Adrenal gland (tissue), 5 donors: ENCODE measurements around the gene C1QTNF12.

Source experiments
- POLR2A ChIP-seq, 2 donors: fragments of 450-650 bp; IDR thresholded peaks; one replicate each; pipeline ENCODE4 v1.6.1; 2017; ENCODE audit warnings: antibody characterized with exemption in 2 of 2, mild to moderate bottlenecking in 2 of 2, moderate library complexity in 1 of 2
- TF ChIP-seq, protein P1 (sequence below), 6 experiments: fragments of 450-650 bp in 4 of 6; fragments of 200-600 bp in 2 of 6; sonication (generic) in 1 of 6; IDR thresholded peaks; 1 replicate in 5 of 6; 2 replicates in 1 of 6; pipeline versions ENCODE4 v1.5.1 to v1.8.0; 2016 to 2021; ENCODE audit warnings: antibody characterized with exemption in 6 of 6, mild to moderate bottlenecking in 2 of 6, moderate library complexity in 1 of 6
- donor health status: DM: no; HTN: no; CAD: no.

DNA sequence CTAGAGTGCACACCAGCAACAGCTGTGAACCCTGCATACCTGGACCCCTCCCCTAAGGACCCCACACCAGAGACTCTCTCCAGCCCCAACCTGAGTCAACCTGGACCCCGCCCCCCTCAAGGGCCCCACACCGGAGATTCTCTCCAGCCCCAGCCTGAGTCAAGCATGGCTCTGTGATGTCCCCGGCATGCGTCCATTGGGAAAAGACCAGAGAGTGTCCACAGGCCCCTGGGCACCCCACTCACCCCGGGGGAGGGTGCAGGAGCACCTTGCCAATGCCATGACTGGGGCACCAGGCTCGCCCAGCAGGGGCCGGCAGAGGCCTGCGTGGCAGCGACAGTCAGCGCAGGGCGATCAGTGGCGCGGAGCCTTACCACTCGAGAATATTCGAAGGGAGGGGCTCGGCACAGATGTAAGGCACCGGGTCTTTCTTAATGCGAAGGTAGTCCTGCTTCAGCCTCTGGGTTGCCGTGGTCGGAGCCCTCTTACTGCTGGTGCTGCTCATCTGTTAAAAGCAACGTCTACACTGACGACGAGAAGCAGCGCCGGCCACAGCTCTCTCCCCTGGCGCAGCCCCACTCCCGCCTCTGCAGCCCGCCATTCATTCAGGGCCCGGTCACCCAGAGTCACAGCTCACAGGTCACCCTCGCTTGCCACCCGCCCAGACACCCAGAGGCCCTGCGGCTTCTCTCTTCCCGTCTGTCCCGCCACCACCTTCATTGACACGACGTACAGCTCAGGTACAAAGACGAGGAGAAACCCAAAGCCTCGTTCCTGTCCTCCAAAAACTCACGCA lies 21.2 kb upstream of the C1QTNF12 start:
- TF ChIP-seq, protein P1, sequence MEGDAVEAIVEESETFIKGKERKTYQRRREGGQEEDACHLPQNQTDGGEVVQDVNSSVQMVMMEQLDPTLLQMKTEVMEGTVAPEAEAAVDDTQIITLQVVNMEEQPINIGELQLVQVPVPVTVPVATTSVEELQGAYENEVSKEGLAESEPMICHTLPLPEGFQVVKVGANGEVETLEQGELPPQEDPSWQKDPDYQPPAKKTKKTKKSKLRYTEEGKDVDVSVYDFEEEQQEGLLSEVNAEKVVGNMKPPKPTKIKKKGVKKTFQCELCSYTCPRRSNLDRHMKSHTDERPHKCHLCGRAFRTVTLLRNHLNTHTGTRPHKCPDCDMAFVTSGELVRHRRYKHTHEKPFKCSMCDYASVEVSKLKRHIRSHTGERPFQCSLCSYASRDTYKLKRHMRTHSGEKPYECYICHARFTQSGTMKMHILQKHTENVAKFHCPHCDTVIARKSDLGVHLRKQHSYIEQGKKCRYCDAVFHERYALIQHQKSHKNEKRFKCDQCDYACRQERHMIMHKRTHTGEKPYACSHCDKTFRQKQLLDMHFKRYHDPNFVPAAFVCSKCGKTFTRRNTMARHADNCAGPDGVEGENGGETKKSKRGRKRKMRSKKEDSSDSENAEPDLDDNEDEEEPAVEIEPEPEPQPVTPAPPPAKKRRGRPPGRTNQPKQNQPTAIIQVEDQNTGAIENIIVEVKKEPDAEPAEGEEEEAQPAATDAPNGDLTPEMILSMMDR (IDR thresholded peaks at IDR 0.05): no peak
- no peak for TF ChIP-seq POLR2A (IDR thresholded peaks at IDR 0.05)
